Ovary (tissue), 3 donors: ENCODE results near the gene POFUT1.

Experiments
- CTCF ChIP-seq, 3 donors: fragments of 450-650 bp in 2 of 3; fragments of 200-600 bp in 1 of 3; IDR thresholded peaks; one replicate each; pipeline versions ENCODE4 v1.5.1 to v1.8.0; 2016 to 2022; ENCODE audit warnings: antibody characterized with exemption in 3 of 3, mild to moderate bottlenecking in 1 of 3
- POLR2A ChIP-seq: fragments of 450-650 bp; IDR thresholded peaks from one replicate; pipeline ENCODE4 v1.6.1; 2017; ENCODE audit warnings: antibody characterized with exemption, mild to moderate bottlenecking, moderate library complexity
- donor health status: DM: no; HTN: no; CAD: no.

GRCh38 chr20:32165836-32166545 lies 41.7 kb upstream of the POFUT1 start:
- TF ChIP-seq CTCF (IDR thresholded peaks at IDR 0.05) (no peak), POLR2A (no peak)
